ENCODE data around the gene SEL1L2. TPM values are rescaled to one million over a fixed set of nuclear protein-coding genes. Genes with fewer than 3 reads are reported as not detected.

The SEL1L2 gene
- total RNA-seq, 6 experiments from 2014 or later: not detected

DNA sequence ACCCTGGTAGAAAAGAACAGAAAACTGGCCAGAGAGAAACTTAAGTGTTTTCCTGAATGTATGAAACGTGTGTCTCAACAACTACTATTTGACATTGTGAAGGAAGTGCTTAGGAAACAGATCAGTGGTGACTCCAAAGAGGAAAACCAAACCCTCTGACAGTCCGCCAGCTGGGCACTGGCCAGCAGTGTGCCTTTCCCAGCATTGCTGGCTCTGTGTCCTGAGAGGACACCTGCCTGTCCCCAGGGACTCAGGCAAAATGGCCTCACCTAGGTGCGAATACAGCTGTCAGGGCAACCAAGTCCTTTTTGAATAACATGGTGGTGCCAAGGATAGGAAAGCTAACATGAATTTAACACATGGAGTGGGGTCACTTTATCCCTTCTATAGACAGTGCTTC lies 133.1 kb downstream of the SEL1L2 start:
- no peaks in the 10 kb centered on the region for H3K9me3 ChIP-seq
- ATAC-seq (peak; percentile 98 to 100 (median 100)), DNase-seq (peak; percentile 88 to 94 (median 90))
- H3K4me1 ChIP-seq: peaks cover 0 to 10% (median 0%) of the 10 kb centered on the region in 4 donors
- H3K36me3 ChIP-seq: no peaks in the 10 kb centered on the region
- H3K27ac ChIP-seq: no peak overlapping the region
- TF ChIP-seq POLR2A (IDR thresholded peaks at IDR 0.05): no peak
- TF ChIP-seq, protein P1, sequence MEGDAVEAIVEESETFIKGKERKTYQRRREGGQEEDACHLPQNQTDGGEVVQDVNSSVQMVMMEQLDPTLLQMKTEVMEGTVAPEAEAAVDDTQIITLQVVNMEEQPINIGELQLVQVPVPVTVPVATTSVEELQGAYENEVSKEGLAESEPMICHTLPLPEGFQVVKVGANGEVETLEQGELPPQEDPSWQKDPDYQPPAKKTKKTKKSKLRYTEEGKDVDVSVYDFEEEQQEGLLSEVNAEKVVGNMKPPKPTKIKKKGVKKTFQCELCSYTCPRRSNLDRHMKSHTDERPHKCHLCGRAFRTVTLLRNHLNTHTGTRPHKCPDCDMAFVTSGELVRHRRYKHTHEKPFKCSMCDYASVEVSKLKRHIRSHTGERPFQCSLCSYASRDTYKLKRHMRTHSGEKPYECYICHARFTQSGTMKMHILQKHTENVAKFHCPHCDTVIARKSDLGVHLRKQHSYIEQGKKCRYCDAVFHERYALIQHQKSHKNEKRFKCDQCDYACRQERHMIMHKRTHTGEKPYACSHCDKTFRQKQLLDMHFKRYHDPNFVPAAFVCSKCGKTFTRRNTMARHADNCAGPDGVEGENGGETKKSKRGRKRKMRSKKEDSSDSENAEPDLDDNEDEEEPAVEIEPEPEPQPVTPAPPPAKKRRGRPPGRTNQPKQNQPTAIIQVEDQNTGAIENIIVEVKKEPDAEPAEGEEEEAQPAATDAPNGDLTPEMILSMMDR (IDR thresholded peaks at IDR 0.05): no peak
- intact Hi-C loops (cut with DNase I): no loop called here
- H3K27me3 ChIP-seq: no peaks in the 10 kb centered on the region
- H3K4me3 ChIP-seq: no peak overlapping the region
- 9% methylated on average over 3 of the region's 3 CpGs for WGBS (ENCODE audit: insufficient coverage, low coverage, low lambda C conversion rate, missing lambda C conversion rate)

DNA sequence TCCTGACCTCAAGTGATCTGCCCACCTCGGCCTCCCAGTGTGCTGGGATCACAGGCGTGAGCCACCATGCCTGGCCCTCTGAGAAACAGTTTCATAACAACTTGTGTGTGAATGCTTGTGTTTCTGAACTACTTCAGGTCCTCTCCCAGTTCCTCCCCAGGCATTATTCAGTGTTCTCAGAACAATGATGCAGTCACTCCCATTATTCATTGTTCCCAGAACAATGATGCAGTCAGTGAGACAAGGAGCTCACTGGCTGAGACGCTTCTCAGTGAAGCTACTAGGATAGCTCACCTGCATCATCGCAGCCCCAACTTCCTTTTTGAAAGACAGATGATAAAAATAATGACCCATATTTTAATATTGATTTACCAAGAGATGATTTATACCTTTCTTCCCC lies 134.1 kb downstream of the SEL1L2 start:
- no peaks in the 10 kb centered on the region for H3K9me3 ChIP-seq
- no peaks in the 10 kb centered on the region for H3K27me3 ChIP-seq
- intact Hi-C loops (cut with DNase I): no loop called here
- WGBS (ENCODE audit: insufficient coverage, low coverage, low lambda C conversion rate, missing lambda C conversion rate): 63% methylated on average over 3 of the region's 4 CpGs
- H3K4me3 ChIP-seq: no peak overlapping the region
- DNase-seq (no peak), ATAC-seq (no peak)
- no peak overlapping the region for H3K27ac ChIP-seq
- no peaks in the 10 kb centered on the region for H3K36me3 ChIP-seq
- peaks cover 0 to 10% (median 0%) of the 10 kb centered on the region in 4 donors for H3K4me1 ChIP-seq
- no peak for TF ChIP-seq POLR2A (IDR thresholded peaks at IDR 0.05)
- TF ChIP-seq, protein P1 (IDR thresholded peaks at IDR 0.05): no peak

- 69% methylated on average over 4 of the region's 4 CpGs for whole genome bisulfite sequencing (ENCODE audit: insufficient coverage, low coverage, low lambda C conversion rate, missing lambda C conversion rate)
- no peak for TF ChIP-seq POLR2A (IDR thresholded peaks at IDR 0.05)
- TF ChIP-seq, protein P1 (IDR thresholded peaks at IDR 0.05): no peak
Observed at GRCh38 chr20:13855613-13856012, 134.8 kb downstream of the SEL1L2 start.

GRCh38 chr20:13852306-13852705 lies 138.1 kb downstream of the SEL1L2 start:
- Histone ChIP-seq H3K4me3 (no peak overlapping the region), H3K4me1 (peaks cover 0 to 6% (median 0%) of the 10 kb centered on the region in 4 donors), H3K36me3 (no peaks in the 10 kb centered on the region), H3K27me3 (no peaks in the 10 kb centered on the region), H3K27ac (no peak overlapping the region), H3K9me3 (no peaks in the 10 kb centered on the region)
- no peak for ATAC-seq
- TF ChIP-seq POLR2A (IDR thresholded peaks at IDR 0.05): no peak
- TF ChIP-seq, protein P1 (IDR thresholded peaks at IDR 0.05): no peak
- intact Hi-C loops (cut with DNase I): no loop called here
- WGBS (ENCODE audit: insufficient coverage, low coverage, low lambda C conversion rate, missing lambda C conversion rate): 44% methylated on average over 1 of the region's 1 CpG
- no peak for DNase-seq

More at GRCh38 chr20:13855613-13856012, 134.8 kb downstream of the SEL1L2 start:
- no peaks in the 10 kb centered on the region for H3K9me3 ChIP-seq
- no peak for DNase-seq
- H3K4me3 ChIP-seq: no peak overlapping the region
- ATAC-seq: no peak
- no peaks in the 10 kb centered on the region for H3K27me3 ChIP-seq
- no peak overlapping the region for H3K27ac ChIP-seq
- no peaks in the 10 kb centered on the region for H3K36me3 ChIP-seq
- peaks cover 0 to 10% (median 0%) of the 10 kb centered on the region in 4 donors for H3K4me1 ChIP-seq
- intact Hi-C loops (cut with DNase I): no loop called here

DNA sequence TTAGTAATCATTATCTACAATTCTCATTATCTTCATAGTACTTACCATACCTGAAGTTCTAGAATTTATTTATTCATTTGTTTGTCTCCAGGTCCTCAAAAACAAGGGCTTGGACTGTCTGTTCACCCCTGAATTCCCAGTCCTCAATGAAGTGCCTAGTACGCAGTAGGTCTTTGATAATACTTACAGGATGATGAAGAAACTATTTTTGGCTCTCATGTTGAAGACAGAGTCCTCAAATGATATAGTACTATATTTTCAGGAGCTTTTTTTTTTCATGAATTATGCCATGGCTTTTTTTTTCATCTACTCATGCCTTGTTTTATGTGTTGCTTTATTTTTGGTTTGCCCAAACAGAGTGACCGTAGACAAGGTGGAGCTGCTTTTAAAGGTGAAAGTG lies 139.1 kb downstream of the SEL1L2 start:
- 71% methylated on average over 2 of the region's 2 CpGs for WGBS (ENCODE audit: insufficient coverage, low coverage, low lambda C conversion rate, missing lambda C conversion rate)
- Histone ChIP-seq H3K9me3 (no peaks in the 10 kb centered on the region), H3K4me3 (no peak overlapping the region), H3K27ac (no peak overlapping the region), H3K27me3 (no peaks in the 10 kb centered on the region), H3K36me3 (no peaks in the 10 kb centered on the region), H3K4me1 (no peaks in the 10 kb centered on the region)
- no peak for TF ChIP-seq POLR2A (IDR thresholded peaks at IDR 0.05)
- TF ChIP-seq, protein P1 (IDR thresholded peaks at IDR 0.05): no peak
- DNase-seq: no peak
- intact Hi-C loops (cut with DNase I): no loop called here
- ATAC-seq: no peak

Data from right lobe of liver (tissue), 6 donors.